Brain pericyte (primary cell): ENCODE data around the gene CRIM1.

ENCODE experiments used
- DNase-seq: peaks from one replicate; pipeline ENCODE4 v3.0.0-alpha.2; 2012; ENCODE audit warnings: low read depth, low spot score

The CRIM1 gene

GRCh38 chr2:36456227-36457175 is 100.9 kb downstream of the CRIM1 start:
- peak; percentile 50 for DNase-seq

- DNase-seq: no peak
Observed at GRCh38 chr2:36458106-36458505, 102.5 kb downstream of the CRIM1 start.

- DNase-seq: no peak
Observed at GRCh38 chr2:36459725-36460137, 104.2 kb downstream of the CRIM1 start.

- no peak for DNase-seq
Observed at GRCh38 chr2:36461039-36461681, 105.6 kb downstream of the CRIM1 start.

- no peak for DNase-seq
Observed at GRCh38 chr2:36462311-36462935, 106.8 kb downstream of the CRIM1 start.

- DNase-seq: no peak
Observed at GRCh38 chr2:36463365-36463764, 107.8 kb downstream of the CRIM1 start.

- DNase-seq: no peak
Observed at GRCh38 chr2:36464006-36464721, 108.6 kb downstream of the CRIM1 start.

- DNase-seq: no peak
Observed at GRCh38 chr2:36466135-36466534, 110.6 kb downstream of the CRIM1 start.

GRCh38 chr2:36468463-36469105 is 113.0 kb downstream of the CRIM1 start:
- no peak for DNase-seq

GRCh38 chr2:36469106-36469477 is 113.5 kb downstream of the CRIM1 start:
- no peak for DNase-seq

GRCh38 chr2:36469710-36470109 is 114.1 kb downstream of the CRIM1 start:
- no peak for DNase-seq

GRCh38 chr2:36473230-36473629 is 117.7 kb downstream of the CRIM1 start:
- DNase-seq: no peak

GRCh38 chr2:36476411-36476810 is 120.8 kb downstream of the CRIM1 start:
- DNase-seq: no peak

GRCh38 chr2:36477315-36477714 is 121.7 kb downstream of the CRIM1 start:
- no peak for DNase-seq

- DNase-seq: no peak
Observed at GRCh38 chr2:36477746-36478145, 122.2 kb downstream of the CRIM1 start.

GRCh38 chr2:36478332-36478738 is 122.8 kb downstream of the CRIM1 start:
- DNase-seq: no peak

GRCh38 chr2:36478999-36479398 is 123.4 kb downstream of the CRIM1 start:
- DNase-seq: no peak

- DNase-seq: no peak
Observed at GRCh38 chr2:36479406-36479805, 123.8 kb downstream of the CRIM1 start.

- no peak for DNase-seq
Observed at GRCh38 chr2:36480028-36480427, 124.5 kb downstream of the CRIM1 start.

GRCh38 chr2:36480636-36481035 is 125.1 kb downstream of the CRIM1 start:
- DNase-seq: no peak

- no peak for DNase-seq
Observed at GRCh38 chr2:36481709-36482108, 126.1 kb downstream of the CRIM1 start.
